ENCODE data around the gene TMEM123.

The TMEM123 gene

DNA sequence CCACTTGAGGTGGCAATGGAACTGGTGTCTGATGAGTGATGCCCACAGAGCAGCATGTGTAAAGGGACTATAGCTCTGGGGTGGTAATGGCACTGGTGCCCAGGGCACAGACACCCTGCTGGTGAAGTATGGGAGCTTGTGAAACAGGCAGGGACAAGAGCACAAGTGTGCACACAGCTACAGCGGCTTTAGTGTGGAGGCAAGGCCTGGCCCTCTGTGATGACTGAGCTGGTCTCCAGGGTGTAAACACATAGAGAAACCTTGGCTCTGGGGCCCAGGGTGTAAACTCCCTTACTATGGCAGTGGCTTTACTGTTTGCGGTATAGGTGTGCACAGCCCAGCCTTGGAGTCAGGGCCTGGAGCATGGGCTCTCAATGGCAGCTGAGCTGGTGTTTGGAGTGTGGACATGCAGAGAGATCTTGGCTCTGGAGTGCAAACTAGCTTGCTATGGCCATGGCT lies 59.3 kb downstream of the TMEM123 start:
- H3K36me3 ChIP-seq (ENCODE audit: control insufficient read depth, insufficient read depth, low read length) = peaks cover 81% of the 10 kb centered on the region
- no peak overlapping the region for H3K27ac ChIP-seq (ENCODE audit: low read depth, low read length, severe bottlenecking)
- H3K9me3 ChIP-seq (ENCODE audit: control insufficient read depth, low read length) = no peaks in the 10 kb centered on the region
- no peak overlapping the region for H3K4me3 ChIP-seq (ENCODE audit: extremely low read depth, insufficient read depth, low read length, poor library complexity, severe bottlenecking)
- 93 to 95% methylated on average over 2 of the region's 2 CpGs for WGBS, 2 experiments (ENCODE audit: insufficient coverage in 2 of 2)
- no peaks in the 10 kb centered on the region for H3K4me1 ChIP-seq (ENCODE audit: control insufficient read depth, insufficient read depth, low read length, poor library complexity, severe bottlenecking)

DNA sequence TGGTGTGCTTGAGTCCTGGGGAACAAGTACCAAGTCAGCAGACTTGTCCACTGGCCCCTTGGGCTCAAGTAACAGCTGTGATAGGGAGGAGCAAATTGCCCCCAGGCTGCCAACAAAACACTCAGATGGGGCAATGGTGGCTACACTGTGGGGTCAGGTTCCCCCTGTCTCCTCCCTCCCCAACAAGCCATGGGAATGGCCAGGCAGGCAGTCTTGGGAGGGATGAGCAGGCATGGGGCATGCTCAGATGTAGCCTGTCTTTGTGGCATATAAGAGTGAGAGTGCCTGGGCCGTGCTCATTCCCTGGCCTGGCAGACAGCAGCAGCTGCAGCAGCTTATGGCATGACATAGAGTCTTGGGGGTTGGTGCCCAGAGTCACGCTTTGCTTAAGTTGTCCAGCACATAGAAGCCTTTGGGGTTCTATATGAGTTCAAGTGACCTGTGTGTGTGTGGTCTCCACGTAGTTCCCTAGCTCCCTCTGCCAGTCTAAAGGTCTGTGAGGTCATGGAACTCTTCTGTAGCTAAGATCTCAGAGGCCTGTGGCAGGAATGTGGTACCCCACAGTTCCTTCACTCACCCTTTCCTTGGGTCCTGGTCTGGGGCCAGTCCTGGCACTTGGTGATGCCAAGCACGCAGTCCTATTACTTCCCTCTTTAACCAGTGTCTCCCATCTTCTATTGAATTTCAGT lies 60.9 kb downstream of the TMEM123 start:
- no peak overlapping the region for H3K27ac ChIP-seq (ENCODE audit: low read depth, low read length, severe bottlenecking)
- 97% methylated on average over 3 of the region's 4 CpGs for WGBS, 2 experiments (ENCODE audit: insufficient coverage in 2 of 2)
- H3K4me1 ChIP-seq (ENCODE audit: control insufficient read depth, insufficient read depth, low read length, poor library complexity, severe bottlenecking) = no peaks in the 10 kb centered on the region
- no peak overlapping the region for H3K4me3 ChIP-seq (ENCODE audit: extremely low read depth, insufficient read depth, low read length, poor library complexity, severe bottlenecking)
- no peaks in the 10 kb centered on the region for H3K9me3 ChIP-seq (ENCODE audit: control insufficient read depth, low read length)
- H3K36me3 ChIP-seq (ENCODE audit: control insufficient read depth, insufficient read depth, low read length) = peaks cover 90% of the 10 kb centered on the region

DNA sequence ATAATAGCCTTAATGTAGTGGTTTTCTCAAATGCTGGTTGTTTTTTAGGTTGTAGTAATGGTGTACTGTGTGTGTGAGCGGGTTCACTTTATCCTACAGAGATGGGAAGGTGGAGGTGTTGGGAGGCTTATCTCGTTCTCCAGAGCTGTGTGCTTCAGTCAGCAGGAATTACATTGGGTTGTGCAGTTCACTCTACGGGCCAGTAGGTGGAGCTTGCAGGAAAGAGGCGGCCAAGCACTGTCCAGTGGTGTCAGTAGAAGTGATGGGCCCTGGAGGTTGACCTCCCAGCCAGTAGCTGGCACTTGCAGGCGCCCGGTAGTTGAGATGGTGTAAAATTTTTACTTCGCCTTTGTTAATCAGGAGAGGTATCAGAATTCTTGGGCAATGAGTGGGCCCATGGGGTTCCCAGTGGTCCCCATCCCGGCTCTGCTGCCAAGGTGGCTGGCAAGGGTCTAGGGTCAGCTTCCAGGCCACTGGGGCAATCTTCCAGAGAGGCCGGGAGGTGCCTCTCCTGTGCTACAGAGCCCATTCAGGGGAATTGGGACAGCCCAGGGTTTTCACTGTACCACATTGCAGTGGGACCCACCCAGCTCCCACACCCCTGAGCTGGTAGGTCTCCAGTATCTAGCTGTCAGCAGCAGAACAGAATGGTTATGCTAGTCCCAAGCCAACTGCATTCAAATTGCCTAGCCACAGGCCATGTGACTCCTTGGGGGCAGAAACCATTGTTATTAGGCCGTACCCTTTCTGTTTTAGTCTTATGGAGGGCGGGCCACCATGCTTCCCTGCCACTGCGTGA lies 61.7 kb downstream of the TMEM123 start:
- Histone ChIP-seq H3K4me3 (ENCODE audit: extremely low read depth, insufficient read depth, low read length, poor library complexity, severe bottlenecking) (no peak overlapping the region), H3K36me3 (ENCODE audit: control insufficient read depth, insufficient read depth, low read length) (peaks cover 94% of the 10 kb centered on the region), H3K9me3 (ENCODE audit: control insufficient read depth, low read length) (no peaks in the 10 kb centered on the region), H3K4me1 (ENCODE audit: control insufficient read depth, insufficient read depth, low read length, poor library complexity, severe bottlenecking) (no peaks in the 10 kb centered on the region), H3K27ac (ENCODE audit: low read depth, low read length, severe bottlenecking) (no peak overlapping the region)
- 72 to 73% methylated on average over 11 to 12 of the region's 12 CpGs for WGBS, 2 experiments (ENCODE audit: insufficient coverage in 2 of 2)

DNA sequence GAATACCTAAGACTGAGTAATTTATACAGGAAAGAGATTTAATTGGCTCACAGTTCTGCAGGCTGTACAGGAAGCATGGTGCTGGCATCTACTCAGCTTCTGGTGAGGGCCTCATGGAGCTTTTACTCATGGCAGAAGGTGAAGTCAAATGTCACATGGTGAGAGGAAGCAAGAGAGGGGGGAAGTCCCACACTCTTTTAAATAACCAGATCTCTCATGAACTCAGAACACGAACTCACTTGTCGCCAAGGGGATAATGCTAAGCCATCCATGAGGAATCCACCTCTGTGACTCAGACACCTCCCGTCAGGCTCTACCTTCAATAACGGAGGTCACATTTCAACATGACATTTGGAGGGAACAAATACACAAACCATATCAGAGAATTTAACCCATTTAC lies 63.3 kb downstream of the TMEM123 start:
- Histone ChIP-seq H3K4me1 (ENCODE audit: control insufficient read depth, insufficient read depth, low read length, poor library complexity, severe bottlenecking) (no peaks in the 10 kb centered on the region), H3K4me3 (ENCODE audit: extremely low read depth, insufficient read depth, low read length, poor library complexity, severe bottlenecking) (no peak overlapping the region), H3K9me3 (ENCODE audit: control insufficient read depth, low read length) (no peaks in the 10 kb centered on the region), H3K27ac (ENCODE audit: low read depth, low read length, severe bottlenecking) (no peak overlapping the region), H3K36me3 (ENCODE audit: control insufficient read depth, insufficient read depth, low read length) (peaks cover 93% of the 10 kb centered on the region)
- 93% methylated on average over 2 to 3 of the region's 4 CpGs for WGBS, 2 experiments (ENCODE audit: insufficient coverage in 2 of 2)

DNA sequence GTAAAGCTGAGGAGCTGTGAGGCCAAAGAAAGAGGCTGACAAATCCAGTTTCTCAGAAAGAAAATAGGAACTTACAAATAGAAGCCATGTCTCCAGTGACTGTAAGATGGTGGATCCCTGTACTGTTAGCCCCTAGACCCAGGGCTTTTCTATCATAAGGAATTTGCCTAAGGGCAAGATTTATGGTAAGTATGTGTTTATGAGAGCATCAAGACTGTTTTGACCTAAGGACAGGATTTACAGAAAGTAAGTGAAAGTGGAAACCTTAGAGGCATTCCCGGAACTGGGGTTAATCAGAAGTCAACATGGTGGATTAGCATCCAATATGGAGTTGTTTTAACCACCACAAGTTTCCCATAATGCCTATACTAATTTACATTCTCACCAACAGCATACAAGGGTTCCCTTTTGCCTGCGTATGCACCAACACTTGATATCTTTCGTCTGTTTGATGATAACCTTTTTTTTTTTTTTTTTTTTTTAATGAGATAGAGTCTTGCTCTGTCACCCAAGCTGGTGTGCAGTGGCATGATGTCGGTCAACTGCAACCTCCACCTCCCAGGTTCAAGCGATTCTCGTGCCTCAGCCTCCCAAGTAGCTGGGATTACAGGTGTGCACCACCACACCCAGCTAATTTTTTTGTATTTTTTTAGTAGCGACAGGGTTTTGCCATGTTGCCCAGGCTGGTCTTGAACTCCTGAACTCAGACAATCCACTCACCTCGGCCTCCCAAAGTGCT lies 65.4 kb downstream of the TMEM123 start:
- Histone ChIP-seq H3K27ac (ENCODE audit: low read depth, low read length, severe bottlenecking) (no peak overlapping the region), H3K36me3 (ENCODE audit: control insufficient read depth, insufficient read depth, low read length) (peaks cover 87% of the 10 kb centered on the region), H3K4me3 (ENCODE audit: extremely low read depth, insufficient read depth, low read length, poor library complexity, severe bottlenecking) (no peak overlapping the region), H3K4me1 (ENCODE audit: control insufficient read depth, insufficient read depth, low read length, poor library complexity, severe bottlenecking) (no peaks in the 10 kb centered on the region), H3K9me3 (ENCODE audit: control insufficient read depth, low read length) (no peaks in the 10 kb centered on the region)
- WGBS, 2 experiments (ENCODE audit: insufficient coverage in 2 of 2) = 94 to 100% methylated on average over 1 to 3 of the region's 8 CpGs

GRCh38 chr11:102386136-102386734 lies 66.3 kb downstream of the TMEM123 start:
- Histone ChIP-seq H3K4me1 (ENCODE audit: control insufficient read depth, insufficient read depth, low read length, poor library complexity, severe bottlenecking) (no peaks in the 10 kb centered on the region), H3K27ac (ENCODE audit: low read depth, low read length, severe bottlenecking) (no peak overlapping the region), H3K9me3 (ENCODE audit: control insufficient read depth, low read length) (no peaks in the 10 kb centered on the region), H3K36me3 (ENCODE audit: control insufficient read depth, insufficient read depth, low read length) (peaks cover 87% of the 10 kb centered on the region), H3K4me3 (ENCODE audit: extremely low read depth, insufficient read depth, low read length, poor library complexity, severe bottlenecking) (no peak overlapping the region)
- WGBS, 2 experiments (ENCODE audit: insufficient coverage in 2 of 2) = no CpG with 5 or more reads among the region's 2 CpGs

- 100% methylated on average over 2 of the region's 5 CpGs; no CpG with 5 or more reads in 1 of the 2 experiments for WGBS, 2 experiments (ENCODE audit: insufficient coverage in 2 of 2)
- peaks cover 87% of the 10 kb centered on the region for H3K36me3 ChIP-seq (ENCODE audit: control insufficient read depth, insufficient read depth, low read length)
- no peaks in the 10 kb centered on the region for H3K9me3 ChIP-seq (ENCODE audit: control insufficient read depth, low read length)
- H3K27ac ChIP-seq (ENCODE audit: low read depth, low read length, severe bottlenecking) = peak overlapping the region; percentile 60
- H3K4me1 ChIP-seq (ENCODE audit: control insufficient read depth, insufficient read depth, low read length, poor library complexity, severe bottlenecking) = no peaks in the 10 kb centered on the region
- no peak overlapping the region for H3K4me3 ChIP-seq (ENCODE audit: extremely low read depth, insufficient read depth, low read length, poor library complexity, severe bottlenecking)
Observed at GRCh38 chr11:102385085-102386007, 67.2 kb downstream of the TMEM123 start.

GRCh38 chr11:102384419-102385079 lies 68.0 kb downstream of the TMEM123 start:
- no peaks in the 10 kb centered on the region for H3K4me1 ChIP-seq (ENCODE audit: control insufficient read depth, insufficient read depth, low read length, poor library complexity, severe bottlenecking)
- H3K4me3 ChIP-seq (ENCODE audit: extremely low read depth, insufficient read depth, low read length, poor library complexity, severe bottlenecking) = no peak overlapping the region
- H3K27ac ChIP-seq (ENCODE audit: low read depth, low read length, severe bottlenecking) = peak overlapping the region; percentile 60
- H3K36me3 ChIP-seq (ENCODE audit: control insufficient read depth, insufficient read depth, low read length) = peaks cover 89% of the 10 kb centered on the region
- no peaks in the 10 kb centered on the region for H3K9me3 ChIP-seq (ENCODE audit: control insufficient read depth, low read length)
- WGBS, 2 experiments (ENCODE audit: insufficient coverage in 2 of 2) = 93 to 94% methylated on average over 7 to 13 of the region's 15 CpGs

- no peak overlapping the region for H3K4me3 ChIP-seq (ENCODE audit: extremely low read depth, insufficient read depth, low read length, poor library complexity, severe bottlenecking)
- no peaks in the 10 kb centered on the region for H3K4me1 ChIP-seq (ENCODE audit: control insufficient read depth, insufficient read depth, low read length, poor library complexity, severe bottlenecking)
- H3K9me3 ChIP-seq (ENCODE audit: control insufficient read depth, low read length) = no peaks in the 10 kb centered on the region
- no peak overlapping the region for H3K27ac ChIP-seq (ENCODE audit: low read depth, low read length, severe bottlenecking)
- peaks cover 90% of the 10 kb centered on the region for H3K36me3 ChIP-seq (ENCODE audit: control insufficient read depth, insufficient read depth, low read length)
- WGBS, 2 experiments (ENCODE audit: insufficient coverage in 2 of 2) = 92 to 96% methylated on average over 2 to 3 of the region's 3 CpGs
Observed at GRCh38 chr11:102383839-102384238, 68.7 kb downstream of the TMEM123 start.
